K562 (cell line): Measurements from ENCODE around the gene DNAJC11. TPM values are rescaled to one million over a fixed set of nuclear protein-coding genes. Genes with fewer than 3 reads are reported as not detected.

ENCODE experiments used
- ATAC-seq: fragments of 200-7000 bp; cut with Tn5 transposase; 3 replicates; pipeline ENCODE4 v1.9.1; 2020; ENCODE audit warnings: moderate library complexity
- BruUV-seq: library from RNA; stranded (reverse); fragments of 400-500 nt; replicated peaks from 2 replicates; lab custom pipeline; 2021; lab: Mats Ljungman, UMichigan
- CTCF ChIA-PET: fragments of 300-600 bp; formaldehyde crosslinking; extraction: SDS; loops from one replicate; lab custom pipeline; 2021; ENCODE audit warnings: low intra/inter-chr PET ratio; lab: Yijun Ruan, JAX
- POLR2A ChIA-PET: fragments of 300-600, 350-650 bp; sonication (Branson Sonifier 250); formaldehyde crosslinking; extraction: SDS; loops from one replicate; lab custom pipeline; 2021; ENCODE audit warnings: antibody characterized with exemption, inconsistent platforms; lab: Yijun Ruan, JAX
- DNase-seq, 4 experiments: peaks; one replicate each; pipeline versions ENCODE4 v3.0.0 to v3.0.0-alpha.2; 2011 to 2018; ENCODE audit warnings: low spot score in 3 of 4, mixed read lengths in 3 of 4; ENCODE audit errors: extremely low read depth in 1 of 4
- FAIRE-seq: peaks from 2 replicates; lab custom pipeline; 2011; peaks lifted over from hg19 to GRCh38; lab: Jason Lieb, UNC
- H2AFZ ChIP-seq: 2 replicates; pipeline ENCODE4 v1.6.0; 2011; ENCODE audit warnings: low read depth, low read length, control low read depth, inconsistent platforms
- H3K27ac ChIP-seq: fragments of 200-600 bp; 3 replicates; pipeline ENCODE4 v1.8.0; 2011; ENCODE audit warnings: low read depth, mild to moderate bottlenecking, control low read depth, inconsistent platforms, low read length, moderate library complexity, mixed read lengths; ENCODE audit errors: extremely low read depth
- H3K27me3 ChIP-seq, 2 experiments: fragments of 300-600 bp in 1 of 2; 2 replicates in 1 of 2; 3 replicates in 1 of 2; pipeline versions ENCODE4 v1.6.0 to v1.8.0; 2011; ENCODE audit warnings: inconsistent platforms in 2 of 2, low read length in 2 of 2, mild to moderate bottlenecking in 1 of 2, mixed read lengths in 1 of 2, moderate library complexity in 1 of 2; ENCODE audit not compliant: control insufficient read depth in 2 of 2, insufficient read depth in 2 of 2
- H3K36me3 ChIP-seq: fragments of 300-600 bp; 3 replicates; pipeline ENCODE4 v1.8.0; 2011; ENCODE audit warnings: mild to moderate bottlenecking, low read length, inconsistent platforms; ENCODE audit not compliant: control insufficient read depth, insufficient read depth
- H3K4me1 ChIP-seq, 2 experiments: fragments of 200-600 bp in 1 of 2; replicated peaks in 1 of 2; 2 replicates in 1 of 2; 3 replicates in 1 of 2; pipeline versions ENCODE4 v1.5.1 to v1.8.0; 2011; ENCODE audit warnings: inconsistent platforms in 2 of 2, low read length in 2 of 2, mild to moderate bottlenecking in 1 of 2, mixed read lengths in 1 of 2, moderate library complexity in 1 of 2; ENCODE audit not compliant: control insufficient read depth in 2 of 2, insufficient read depth in 2 of 2
- H3K4me2 ChIP-seq: 2 replicates; pipeline ENCODE4 v1.6.1; 2011; ENCODE audit warnings: low read length, control low read depth, inconsistent platforms, mixed read lengths; ENCODE audit not compliant: insufficient read depth
- H3K4me3 ChIP-seq: fragments of 200-600 bp; sonication (generic), shearing (Covaris generic); 2 replicates; pipeline ENCODE4 v1.5.1; 2016; ENCODE audit warnings: control low read depth, inconsistent platforms
- H3K79me2 ChIP-seq: fragments of 200-600 bp; 3 replicates; pipeline ENCODE4 v1.8.0; 2011; ENCODE audit warnings: low read length, inconsistent platforms; ENCODE audit not compliant: control insufficient read depth, insufficient read depth
- H3K9ac ChIP-seq, 2 experiments: 2 replicates each; pipeline versions ENCODE4 v1.6.0 to v1.6.1; 2011; ENCODE audit warnings: low read depth in 2 of 2, low read length in 2 of 2, control low read depth in 1 of 2, inconsistent platforms in 1 of 2, mild to moderate bottlenecking in 1 of 2, mixed read lengths in 1 of 2; ENCODE audit not compliant: insufficient read depth in 1 of 2
- H3K9me1 ChIP-seq: one replicate; pipeline ENCODE4 v1.6.0; 2011; ENCODE audit warnings: inconsistent platforms, mild to moderate bottlenecking, low read length, moderate library complexity; ENCODE audit not compliant: control insufficient read depth, insufficient read depth
- H3K9me3 ChIP-seq: replicated peaks from 2 replicates; pipeline ENCODE4 v1.5.1; 2011; ENCODE audit warnings: low read depth, low read length, inconsistent platforms; ENCODE audit not compliant: control insufficient read depth, insufficient read depth
- H4K20me1 ChIP-seq: replicated peaks from 2 replicates; pipeline ENCODE4 v1.6.1; 2011; ENCODE audit warnings: low read length, inconsistent platforms, mixed read lengths; ENCODE audit not compliant: control insufficient read depth, insufficient read depth
- ZNF121 ChIP-seq: sonication (generic); formaldehyde crosslinking; conservative IDR thresholded peaks from 2 replicates; pipeline ENCODE4 v1.8.0; 2022; ENCODE audit warnings: missing genetic modification reagents
- WGBS: fragments of 100-300 bp; shearing (Covaris generic); methylation state at CpG from one replicate; pipeline ENCODE4 v1.1.6; 2016; ENCODE audit warnings: low coverage, mixed read lengths; ENCODE audit not compliant: insufficient coverage; ENCODE audit errors: missing lambda C conversion rate; 5-methylcytosine and 5-hydroxymethylcytosine counted together
- in situ Hi-C: fragments of 300-500 bp; cut with MboI; formaldehyde crosslinking; loops from 4 replicates; pipeline ENCODE4 v1.15.0; 2018; ENCODE audit warnings: inconsistent platforms, mixed read lengths
- intact Hi-C: fragments of 100-400 bp; cut with micrococcal nuclease; formaldehyde crosslinking; loops from 2 replicates; pipeline ENCODE4 v1.14.2; 2022
- polyA plus RNA-seq, 8 experiments: library from polyadenylated mRNA; depleted of rRNA in 4 of 8; stranded (reverse) in 5 of 8; unstranded in 3 of 8; fragments of >200 nt; fragmentation: Nextera tagmentation in 2 of 8; fragmentation: Illumina TruSeq in 1 of 8; extraction: Ambion mirVana in 2 of 8; extraction: Trizol in 1 of 8; gene quantifications; 2 replicates each; pipeline versions ENCODE4 v1.2.1 to v1.2.3, GENCODE V29; 2011 to 2014; ENCODE audit warnings: inconsistent platforms in 1 of 8, missing spikeins in 1 of 8
- total RNA-seq, 7 experiments: library from RNA; depleted of rRNA in 6 of 7; stranded (reverse); fragments of >200 nt in 6 of 7; fragmentation: Illumina TruSeq in 2 of 7; extraction: Trizol in 2 of 7; gene quantifications; 2 replicates each; pipeline versions ENCODE4 v1.2.1 to v1.2.3, GENCODE V29; 2011 to 2021; ENCODE audit warnings: low replicate concordance in 1 of 7
- TF ChIP-seq, protein P1 (sequence below), 3 experiments: IDR thresholded peaks in 2 of 3; conservative IDR thresholded peaks in 1 of 3; 2 replicates each; pipeline ENCODE4 v1.5.1; 2011 to 2012; ENCODE audit warnings: low read length in 3 of 3, mild to moderate bottlenecking in 3 of 3, control low read depth in 2 of 3, improper control_type of control experiment in 1 of 3, inconsistent platforms in 1 of 3, low read depth in 1 of 3, mixed read lengths in 1 of 3, moderate library complexity in 1 of 3; ENCODE audit not compliant: insufficient read depth in 2 of 3

DNAJC11 gene
- total and polyA plus RNA-seq, 9 of the 15 experiments (the other 6 are each of a cell fraction or from before 2014, with no cell fraction given), result 14.1 to 123 (median 76.6) TPM

- in situ Hi-C loops, result loop anchor here (10.0 kb wide), 1 partner anchor 136 kb away; the partner anchor contains the start of gene PLEKHG5
- no peak overlapping the region for H3K27ac ChIP-seq
- ATAC-seq, result no peak
- intact Hi-C loops, result no loop called here
- no peak overlapping the region for H3K4me3 ChIP-seq
- POLR2A ChIA-PET, result interaction anchor here (1.4 to 4.5 kb wide), 3 partner anchors 9 to 29 kb away, joined by 3 to 36 read pairs (median 24); partner anchors contain the start of gene KLHL21
- 98% methylated on average over 8 of the region's 8 CpGs for WGBS
- peak overlapping the region in 1 of 2 experiments; percentile 45; a peak in 1 of 4 replicates for H3K9ac ChIP-seq
- no peak overlapping the region for H3K4me2 ChIP-seq
- BruUV-seq, result no TSS peak
- peaks cover 86% of the 10 kb centered on the region for H3K36me3 ChIP-seq
- H3K9me1 ChIP-seq, result no peaks in the 10 kb centered on the region
- FAIRE-seq, result no peak
- H3K27me3 ChIP-seq, result no peaks in the 10 kb centered on the region
- peak; percentile 92 for TF ChIP-seq ZNF121
- TF ChIP-seq, protein P1, sequence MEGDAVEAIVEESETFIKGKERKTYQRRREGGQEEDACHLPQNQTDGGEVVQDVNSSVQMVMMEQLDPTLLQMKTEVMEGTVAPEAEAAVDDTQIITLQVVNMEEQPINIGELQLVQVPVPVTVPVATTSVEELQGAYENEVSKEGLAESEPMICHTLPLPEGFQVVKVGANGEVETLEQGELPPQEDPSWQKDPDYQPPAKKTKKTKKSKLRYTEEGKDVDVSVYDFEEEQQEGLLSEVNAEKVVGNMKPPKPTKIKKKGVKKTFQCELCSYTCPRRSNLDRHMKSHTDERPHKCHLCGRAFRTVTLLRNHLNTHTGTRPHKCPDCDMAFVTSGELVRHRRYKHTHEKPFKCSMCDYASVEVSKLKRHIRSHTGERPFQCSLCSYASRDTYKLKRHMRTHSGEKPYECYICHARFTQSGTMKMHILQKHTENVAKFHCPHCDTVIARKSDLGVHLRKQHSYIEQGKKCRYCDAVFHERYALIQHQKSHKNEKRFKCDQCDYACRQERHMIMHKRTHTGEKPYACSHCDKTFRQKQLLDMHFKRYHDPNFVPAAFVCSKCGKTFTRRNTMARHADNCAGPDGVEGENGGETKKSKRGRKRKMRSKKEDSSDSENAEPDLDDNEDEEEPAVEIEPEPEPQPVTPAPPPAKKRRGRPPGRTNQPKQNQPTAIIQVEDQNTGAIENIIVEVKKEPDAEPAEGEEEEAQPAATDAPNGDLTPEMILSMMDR (IDR thresholded peaks at IDR 0.05 in 2 of 3, conservative IDR thresholded peaks at IDR 0.05 in 1 of 3; ENCODE audit: insufficient read depth in 2 of 3, low read depth in 1 of 3, low read length in 3 of 3), result no peak
- DNase-seq, result no peak
- CTCF ChIA-PET, result no interaction called here
- peaks cover 3 to 36% of the 10 kb centered on the region in 2 experiments; a peak in 4 of 5 replicates for H3K4me1 ChIP-seq
- H3K9me3 ChIP-seq, result no peaks in the 10 kb centered on the region
- H2AFZ ChIP-seq, result no peak overlapping the region
- H3K79me2 ChIP-seq, result peaks cover 16% of the 10 kb centered on the region
- H4K20me1 ChIP-seq, result peaks cover 5% of the 10 kb centered on the region; the same call in 1 of the 2 replicates
Measured at GRCh38 chr1:6631058-6631457, 70.6 kb downstream of the DNAJC11 start.
